HCT116 (cell line): ENCODE data around the gene GCAT. TPM values are rescaled to one million over a fixed set of nuclear protein-coding genes. Genes with fewer than 3 reads are reported as not detected.

Experiments used
- ATAC-seq: fragments of 200-7000 bp; cut with Tn5 transposase; 2 replicates; pipeline ENCODE4 v1.9.1; 2020; ENCODE audit warnings: mild to moderate bottlenecking, moderate library complexity
- BruUV-seq: library from RNA; stranded (reverse); fragments of 400-500 nt; replicated peaks from 2 replicates; lab custom pipeline; 2021; lab: Mats Ljungman, UMichigan
- CTCF ChIA-PET: fragments of 300-600 bp; sonication (Branson Sonifier 250); formaldehyde crosslinking; loops from one replicate; lab custom pipeline; 2021; ENCODE audit warnings: antibody characterized with exemption; lab: Charles Lee
- POLR2A ChIA-PET: fragments of 300-600, 350-600 bp; sonication (Branson Sonifier 250); formaldehyde crosslinking; loops from one replicate; lab custom pipeline; 2021; ENCODE audit warnings: antibody characterized with exemption; lab: Charles Lee
- RAD21 ChIA-PET, 2 experiments: fragments of 300-600 bp; sonication (Branson Sonifier 250); formaldehyde crosslinking; loops; one replicate each; lab custom pipeline; 2023; ENCODE audit warnings: low total read pairs in 2 of 2; ENCODE audit not compliant: uncharacterized antibody in 2 of 2, unreplicated experiment in 2 of 2, low non-redundant PET in 1 of 2; lab: Charles Lee
- DNase-seq: peaks from one replicate; pipeline ENCODE4 v3.0.0-alpha.2; 2010; ENCODE audit warnings: low read depth, low spot score
- H2AFZ ChIP-seq: fragments of 200-600 bp; shearing (Covaris generic), sonication (generic); 2 replicates; pipeline ENCODE4 v1.6.1; 2017; ENCODE audit warnings: low read depth, mixed run types, mixed read lengths, antibody characterized with exemption, low read length; ENCODE audit not compliant: poor library complexity, severe bottlenecking
- H3K27ac ChIP-seq: 2 replicates; pipeline ENCODE4 v1.5.1; 2012; ENCODE audit warnings: low read depth, low read length
- H3K27me3 ChIP-seq: fragments of 200-600 bp; sonication (generic); 2 replicates; pipeline ENCODE4 v1.6.1; 2016; ENCODE audit warnings: mixed run types, low read length, mixed read lengths; ENCODE audit not compliant: insufficient read depth
- H3K36me3 ChIP-seq, 2 experiments: fragments of 200-500 bp in 1 of 2; fragments of 200-600 bp in 1 of 2; sonication (Bioruptor generic) in 1 of 2; sonication (generic) in 1 of 2; 2 replicates each; pipeline versions ENCODE4 v1.5.1 to v1.6.1; 2014 to 2016; ENCODE audit warnings: low read length in 2 of 2, inconsistent platforms in 1 of 2, mixed read lengths in 1 of 2, mixed run types in 1 of 2; ENCODE audit not compliant: insufficient read depth in 2 of 2, control insufficient read depth in 1 of 2
- H3K4me1 ChIP-seq, 2 experiments: fragments of 200-600 bp in 1 of 2; sonication (generic) in 1 of 2; 2 replicates each; pipeline versions ENCODE4 v1.5.1 to v1.6.1; 2012 to 2017; ENCODE audit warnings: low read length in 2 of 2, inconsistent platforms in 1 of 2, mild to moderate bottlenecking in 1 of 2, mixed read lengths in 1 of 2, mixed run types in 1 of 2, moderate library complexity in 1 of 2; ENCODE audit not compliant: insufficient read depth in 2 of 2, control insufficient read depth in 1 of 2
- H3K4me2 ChIP-seq: fragments of 200-600 bp; sonication (generic); 2 replicates; pipeline ENCODE4 v1.6.1; 2017; ENCODE audit warnings: mixed run types, low read length, mixed read lengths
- H3K4me3 ChIP-seq, 2 experiments: fragments of 200-600 bp in 1 of 2; sonication (generic) in 1 of 2; replicated peaks in 1 of 2; 2 replicates each; pipeline ENCODE4 v1.5.1; 2011 to 2016; ENCODE audit warnings: low read length in 2 of 2, control low read depth in 1 of 2, low read depth in 1 of 2, mild to moderate bottlenecking in 1 of 2, mixed read lengths in 1 of 2, mixed run types in 1 of 2
- H3K79me2 ChIP-seq: fragments of 200-600 bp; sonication (generic); 2 replicates; pipeline ENCODE4 v1.6.1; 2017; ENCODE audit warnings: mild to moderate bottlenecking, mixed run types, low read length, moderate library complexity, mixed read lengths; ENCODE audit not compliant: insufficient read depth
- H3K9ac ChIP-seq: fragments of 200-600 bp; sonication (generic); 2 replicates; pipeline ENCODE4 v1.6.1; 2016; ENCODE audit warnings: low read length, mixed read lengths
- H3K9me2 ChIP-seq: fragments of 200-600 bp; sonication (generic), shearing (Covaris generic); 2 replicates; pipeline ENCODE4 v1.6.1; 2017; ENCODE audit warnings: mixed run types, mild to moderate bottlenecking, moderate library complexity; ENCODE audit not compliant: insufficient read depth
- H3K9me3 ChIP-seq, 2 experiments: fragments of 200-500 bp in 1 of 2; fragments of 200-600 bp in 1 of 2; sonication (Bioruptor generic) in 1 of 2; sonication (generic) in 1 of 2; 2 replicates each; pipeline ENCODE4 v1.6.1; 2014 to 2017; ENCODE audit warnings: low read length in 2 of 2, mixed read lengths in 2 of 2, inconsistent platforms in 1 of 2, low read depth in 1 of 2, mild to moderate bottlenecking in 1 of 2, mixed run types in 1 of 2, moderate library complexity in 1 of 2; ENCODE audit not compliant: control insufficient read depth in 1 of 2, insufficient read depth in 1 of 2
- H4K20me1 ChIP-seq: fragments of 200-600 bp; sonication (generic), shearing (Covaris generic); 2 replicates; pipeline ENCODE4 v1.6.1; 2017; ENCODE audit warnings: mixed run types, mild to moderate bottlenecking, moderate library complexity; ENCODE audit not compliant: insufficient read depth
- ELF1 ChIP-seq: IDR thresholded peaks from 2 replicates; pipeline ENCODE4 v1.6.1; 2012; ENCODE audit warnings: low read depth, borderline replicate concordance
- EZH2phosphoT487 ChIP-seq: fragments of 200-600 bp; IDR thresholded peaks from 2 replicates; pipeline ENCODE4 v1.6.1; 2018; ENCODE audit warnings: antibody characterized with exemption, borderline replicate concordance
- JUND ChIP-seq: IDR thresholded peaks from 2 replicates; pipeline ENCODE4 v1.6.1; 2012
- POLR2A ChIP-seq: IDR thresholded peaks from 2 replicates; pipeline ENCODE4 v1.7.0; 2011; ENCODE audit warnings: borderline replicate concordance; ENCODE audit not compliant: insufficient read depth, insufficient read length; ENCODE audit errors: extremely low read depth
- POLR2AphosphoS5 ChIP-seq: IDR thresholded peaks from 2 replicates; pipeline ENCODE4 v1.6.1; 2011; ENCODE audit warnings: mild to moderate bottlenecking, low read depth, low read length, moderate library complexity
- RAD21 ChIP-seq: IDR thresholded peaks from 2 replicates; pipeline ENCODE4 v1.6.1; 2012; ENCODE audit warnings: low read depth, mild to moderate bottlenecking
- REST ChIP-seq: IDR thresholded peaks from 2 replicates; pipeline ENCODE4 v1.6.1; 2012; ENCODE audit warnings: low read depth
- SRF ChIP-seq: IDR thresholded peaks from 2 replicates; pipeline ENCODE4 v1.6.1; 2012; ENCODE audit warnings: low read depth
- intact Hi-C: fragments of 100-400 bp; cut with micrococcal nuclease; formaldehyde crosslinking; loops from 2 replicates; pipeline ENCODE4 v1.10.0; 2022
- total RNA-seq: library from RNA; stranded (reverse); gene quantifications from one replicate; pipeline ENCODE4 v1.2.1, GENCODE V29; 2021; ENCODE audit not compliant: unreplicated experiment
- TF ChIP-seq, protein P1 (sequence below): IDR thresholded peaks from 2 replicates; pipeline ENCODE4 v1.6.1; 2012
- TF ChIP-seq, protein P2 (sequence below): IDR thresholded peaks from 2 replicates; pipeline ENCODE4 v1.6.1; 2012

Gene GCAT
- total RNA-seq, 1 experiment from 2014 or later: 88.7 TPM

- peaks cover 86% of the 10 kb centered on the region for H3K79me2 ChIP-seq
- intact Hi-C loops: no loop called here
- RAD21 ChIA-PET: no interaction called here
- POLR2A ChIA-PET: no interaction called here
- peak overlapping the region; percentile 84 for H3K9ac ChIP-seq
- DNase-seq: no peak
- peaks cover 10% of the 10 kb centered on the region; the same call in 1 of the 2 replicates for H4K20me1 ChIP-seq
- TF ChIP-seq, protein P1, sequence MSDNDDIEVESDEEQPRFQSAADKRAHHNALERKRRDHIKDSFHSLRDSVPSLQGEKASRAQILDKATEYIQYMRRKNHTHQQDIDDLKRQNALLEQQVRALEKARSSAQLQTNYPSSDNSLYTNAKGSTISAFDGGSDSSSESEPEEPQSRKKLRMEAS: no peak
- TF ChIP-seq SRF (no peak), RAD21 (no peak), POLR2A (no peak), ELF1 (no peak), REST (no peak), JUND (no peak), EZH2phosphoT487 (no peak), POLR2AphosphoS5 (no peak)
- TF ChIP-seq, protein P2, sequence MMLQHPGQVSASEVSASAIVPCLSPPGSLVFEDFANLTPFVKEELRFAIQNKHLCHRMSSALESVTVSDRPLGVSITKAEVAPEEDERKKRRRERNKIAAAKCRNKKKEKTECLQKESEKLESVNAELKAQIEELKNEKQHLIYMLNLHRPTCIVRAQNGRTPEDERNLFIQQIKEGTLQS: no peak
- no peaks in the 10 kb centered on the region for H3K9me2 ChIP-seq
- ATAC-seq: no peak
- peaks cover 11 to 20% of the 10 kb centered on the region in 2 experiments for H3K4me1 ChIP-seq
- H3K9me3 ChIP-seq: no peaks in the 10 kb centered on the region
- no TSS peak for BruUV-seq
- H3K4me2 ChIP-seq: peak overlapping the region; percentile 82
- no peaks in the 10 kb centered on the region for H3K27me3 ChIP-seq
- H3K27ac ChIP-seq: no peak overlapping the region
- H2AFZ ChIP-seq: no peak overlapping the region
- peaks cover 42 to 49% of the 10 kb centered on the region in 2 experiments; a peak in 3 of 4 replicates for H3K36me3 ChIP-seq
- CTCF ChIA-PET: no interaction called here
- H3K4me3 ChIP-seq: peak overlapping the region in 1 of 2 experiments; percentile 91; a peak in 1 of 4 replicates
These were observed 43.1 kb downstream of the GCAT start for GRCh38 chr22:37850801-37851200.
